ENCODE results near the gene TMSB4Y.

TMSB4Y gene

DNA sequence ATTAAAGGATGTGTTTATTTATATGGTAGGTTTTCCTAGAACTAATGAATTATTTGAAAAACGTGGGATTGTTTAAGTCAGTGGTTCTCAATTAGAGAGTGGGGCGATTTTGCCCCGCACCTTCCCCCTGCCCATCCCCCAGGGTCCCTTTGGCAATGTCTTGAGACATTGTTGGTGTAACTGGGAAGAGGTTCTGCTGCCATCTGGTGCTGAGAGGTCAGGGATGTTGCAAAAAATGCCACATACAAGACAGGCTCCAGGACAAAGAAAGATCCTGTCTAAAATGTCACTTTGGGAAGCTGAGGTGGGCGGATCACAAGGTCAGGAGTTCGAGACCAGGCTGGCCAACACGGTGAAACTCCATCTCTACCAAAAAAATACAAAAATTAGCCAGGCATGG is 25.8 kb downstream of the TMSB4Y start:
- Histone ChIP-seq H3K79me2 (ENCODE audit: low read length) (no peaks in the 10 kb centered on the region), H3K27me3 (ENCODE audit: low read depth, low read length) (no peaks in the 10 kb centered on the region), H3K4me1 (ENCODE audit: low read length) (no peaks in the 10 kb centered on the region), H3K9me3 (ENCODE audit: insufficient read depth, low read length) (no peaks in the 10 kb centered on the region), H3K9ac (ENCODE audit: low read length) (no peak overlapping the region), H2AFZ (ENCODE audit: low read depth, low read length) (no peak overlapping the region), H3K4me2 (ENCODE audit: low read length) (no peak overlapping the region), H3K4me3 (ENCODE audit: low read length) (no peak overlapping the region), H3K36me3 (replicated peaks; ENCODE audit: low read depth, low read length) (no peaks in the 10 kb centered on the region), H4K20me1 (ENCODE audit: insufficient read depth, low read length) (no peaks in the 10 kb centered on the region), H3K27ac (ENCODE audit: low read length) (no peak overlapping the region)
- no peak for TF ChIP-seq EZH2phosphoT487 (IDR thresholded peaks at IDR 0.05; ENCODE audit: low read depth)
- TF ChIP-seq, protein P1, sequence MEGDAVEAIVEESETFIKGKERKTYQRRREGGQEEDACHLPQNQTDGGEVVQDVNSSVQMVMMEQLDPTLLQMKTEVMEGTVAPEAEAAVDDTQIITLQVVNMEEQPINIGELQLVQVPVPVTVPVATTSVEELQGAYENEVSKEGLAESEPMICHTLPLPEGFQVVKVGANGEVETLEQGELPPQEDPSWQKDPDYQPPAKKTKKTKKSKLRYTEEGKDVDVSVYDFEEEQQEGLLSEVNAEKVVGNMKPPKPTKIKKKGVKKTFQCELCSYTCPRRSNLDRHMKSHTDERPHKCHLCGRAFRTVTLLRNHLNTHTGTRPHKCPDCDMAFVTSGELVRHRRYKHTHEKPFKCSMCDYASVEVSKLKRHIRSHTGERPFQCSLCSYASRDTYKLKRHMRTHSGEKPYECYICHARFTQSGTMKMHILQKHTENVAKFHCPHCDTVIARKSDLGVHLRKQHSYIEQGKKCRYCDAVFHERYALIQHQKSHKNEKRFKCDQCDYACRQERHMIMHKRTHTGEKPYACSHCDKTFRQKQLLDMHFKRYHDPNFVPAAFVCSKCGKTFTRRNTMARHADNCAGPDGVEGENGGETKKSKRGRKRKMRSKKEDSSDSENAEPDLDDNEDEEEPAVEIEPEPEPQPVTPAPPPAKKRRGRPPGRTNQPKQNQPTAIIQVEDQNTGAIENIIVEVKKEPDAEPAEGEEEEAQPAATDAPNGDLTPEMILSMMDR (IDR thresholded peaks at IDR 0.05; ENCODE audit: low read depth, low read length) = peak; percentile 60

DNA sequence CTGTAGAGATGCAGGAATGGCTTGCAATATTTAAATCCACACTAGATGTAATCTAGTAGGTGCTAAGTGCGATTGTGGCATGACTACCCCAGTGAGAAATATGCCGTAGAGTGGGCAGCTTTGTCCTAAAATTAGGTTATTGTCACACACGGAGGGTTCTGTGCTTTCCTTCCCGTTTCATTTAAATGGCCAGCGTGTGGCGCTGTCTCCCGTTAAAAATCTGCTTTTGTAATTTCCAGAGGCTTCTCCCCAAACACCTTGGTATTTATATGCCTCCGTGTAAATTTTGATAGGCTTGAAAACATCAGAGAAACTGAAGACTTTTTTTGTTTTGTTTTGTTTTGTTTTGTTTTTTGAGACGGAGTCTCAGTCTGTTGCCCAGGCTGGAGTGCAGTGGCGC is 34.9 kb downstream of the TMSB4Y start:
- no peaks in the 10 kb centered on the region for H3K9me3 ChIP-seq (ENCODE audit: insufficient read depth, low read length)
- H3K27me3 ChIP-seq (ENCODE audit: low read depth, low read length) = no peaks in the 10 kb centered on the region
- 0 out of 2 replicates have a peak overlapping the region, but pooled peaks have one; percentile 9 for H2AFZ ChIP-seq (ENCODE audit: low read depth, low read length)
- H4K20me1 ChIP-seq (ENCODE audit: insufficient read depth, low read length) = no peaks in the 10 kb centered on the region
- no peak for TF ChIP-seq EZH2phosphoT487 (IDR thresholded peaks at IDR 0.05; ENCODE audit: low read depth)
- TF ChIP-seq, protein P1 (IDR thresholded peaks at IDR 0.05; ENCODE audit: low read depth, low read length) = peak; percentile 65
- peaks cover 11% of the 10 kb centered on the region for H3K4me1 ChIP-seq (ENCODE audit: low read length)
- H3K79me2 ChIP-seq (ENCODE audit: low read length) = no peaks in the 10 kb centered on the region
- no peak overlapping the region for H3K9ac ChIP-seq (ENCODE audit: low read length)
- H3K4me2 ChIP-seq (ENCODE audit: low read length) = peak overlapping the region; percentile 43
- 0 out of 2 replicates have a peak overlapping the region, but pooled peaks have one; percentile 15 for H3K4me3 ChIP-seq (ENCODE audit: low read length)
- no peaks in the 10 kb centered on the region for H3K36me3 ChIP-seq (replicated peaks; ENCODE audit: low read depth, low read length)
- H3K27ac ChIP-seq (ENCODE audit: low read length) = no peak overlapping the region

DNA sequence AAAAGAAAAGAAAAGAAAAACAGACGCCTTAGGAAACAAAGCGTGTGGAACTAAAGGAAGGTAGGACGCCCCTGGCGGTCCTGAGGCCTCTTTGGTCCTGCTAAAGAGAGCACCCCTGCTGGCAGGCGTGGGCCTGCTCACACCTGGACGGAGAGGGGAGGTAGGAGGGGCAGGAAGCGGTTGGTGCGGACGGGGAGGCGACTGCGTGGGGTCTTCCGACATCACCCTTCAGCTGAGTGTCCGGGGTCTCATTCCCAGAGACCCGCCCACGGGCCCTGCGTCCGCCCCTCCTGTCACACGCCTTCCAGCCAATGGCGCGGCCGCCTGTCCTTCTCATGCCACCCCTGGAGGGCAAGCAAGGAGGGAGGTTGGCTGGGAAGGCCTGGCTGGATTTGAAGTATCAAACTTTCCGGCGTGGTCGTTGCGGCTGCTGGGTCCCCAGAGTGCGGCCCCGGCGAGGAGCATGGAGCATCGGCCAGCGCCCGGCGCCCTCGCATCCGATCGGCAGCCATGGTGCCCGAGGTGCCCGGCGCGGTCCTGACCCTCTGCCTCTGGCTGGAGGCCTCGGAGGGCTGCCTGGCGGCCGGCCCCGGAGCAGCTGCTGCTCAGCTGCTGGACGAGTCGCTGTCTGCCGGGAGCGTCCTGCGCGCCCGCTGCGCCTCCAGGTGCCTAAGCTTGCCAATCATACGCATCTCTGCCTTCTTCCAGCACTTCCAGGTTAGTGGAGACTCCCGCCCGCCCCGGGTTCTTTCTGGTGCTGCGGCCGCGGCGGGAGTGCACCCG is 47.8 kb downstream of the TMSB4Y start:
- no peaks in the 10 kb centered on the region for H3K79me2 ChIP-seq (ENCODE audit: low read length)
- no peak overlapping the region for H3K4me2 ChIP-seq (ENCODE audit: low read length)
- no peaks in the 10 kb centered on the region for H3K36me3 ChIP-seq (replicated peaks; ENCODE audit: low read depth, low read length)
- no peak overlapping the region for H3K9ac ChIP-seq (ENCODE audit: low read length)
- no peaks in the 10 kb centered on the region for H3K9me3 ChIP-seq (ENCODE audit: insufficient read depth, low read length)
- TF ChIP-seq, protein P1 (IDR thresholded peaks at IDR 0.05; ENCODE audit: low read depth, low read length) = no peak
- TF ChIP-seq EZH2phosphoT487 (IDR thresholded peaks at IDR 0.05; ENCODE audit: low read depth) = no peak
- H3K27ac ChIP-seq (ENCODE audit: low read length) = no peak overlapping the region
- H3K4me1 ChIP-seq (ENCODE audit: low read length) = no peaks in the 10 kb centered on the region
- no peak overlapping the region for H2AFZ ChIP-seq (ENCODE audit: low read depth, low read length)
- no peaks in the 10 kb centered on the region for H4K20me1 ChIP-seq (ENCODE audit: insufficient read depth, low read length)
- no peaks in the 10 kb centered on the region for H3K27me3 ChIP-seq (ENCODE audit: low read depth, low read length)
- no peak overlapping the region for H3K4me3 ChIP-seq (ENCODE audit: low read length)

DNA sequence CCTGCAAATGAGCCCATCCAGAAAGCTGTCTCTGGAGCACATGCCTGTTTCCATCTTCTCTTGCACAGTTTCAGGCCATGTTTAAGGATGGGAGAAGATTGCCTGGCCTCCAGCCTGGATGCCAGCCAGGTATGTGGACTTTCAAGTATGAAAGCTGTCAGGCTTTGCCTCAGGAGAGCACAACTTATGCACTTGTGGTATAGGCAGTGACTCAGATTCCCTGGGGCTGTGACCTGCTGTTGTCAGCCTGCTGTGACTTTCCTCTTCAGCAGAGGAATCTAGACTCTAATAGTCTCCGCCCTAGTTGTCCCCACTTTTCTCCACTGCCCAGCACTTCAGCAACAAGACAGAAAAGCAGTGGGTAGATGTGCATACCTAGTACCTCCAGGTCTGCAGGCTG is 51.0 kb downstream of the TMSB4Y start:
- Histone ChIP-seq H3K9me3 (ENCODE audit: insufficient read depth, low read length) (no peaks in the 10 kb centered on the region), H3K27me3 (ENCODE audit: low read depth, low read length) (no peaks in the 10 kb centered on the region), H3K27ac (ENCODE audit: low read length) (no peak overlapping the region), H3K79me2 (ENCODE audit: low read length) (no peaks in the 10 kb centered on the region), H3K4me1 (ENCODE audit: low read length) (no peaks in the 10 kb centered on the region), H3K4me3 (ENCODE audit: low read length) (no peak overlapping the region), H3K9ac (ENCODE audit: low read length) (no peak overlapping the region), H3K4me2 (ENCODE audit: low read length) (no peak overlapping the region), H3K36me3 (replicated peaks; ENCODE audit: low read depth, low read length) (no peaks in the 10 kb centered on the region), H2AFZ (ENCODE audit: low read depth, low read length) (no peak overlapping the region), H4K20me1 (ENCODE audit: insufficient read depth, low read length) (no peaks in the 10 kb centered on the region)
- no peak for TF ChIP-seq EZH2phosphoT487 (IDR thresholded peaks at IDR 0.05; ENCODE audit: low read depth)
- TF ChIP-seq, protein P1 (IDR thresholded peaks at IDR 0.05; ENCODE audit: low read depth, low read length) = no peak

Data from OCI-LY3 (cell line).